ENCODE measurements around the gene FRMD4A. TPM values are rescaled to one million over a fixed set of nuclear protein-coding genes. Genes with fewer than 3 reads are reported as not detected.

FRMD4A gene
- total RNA-seq, 1 experiment from 2014 or later: 7.0 TPM

DNA sequence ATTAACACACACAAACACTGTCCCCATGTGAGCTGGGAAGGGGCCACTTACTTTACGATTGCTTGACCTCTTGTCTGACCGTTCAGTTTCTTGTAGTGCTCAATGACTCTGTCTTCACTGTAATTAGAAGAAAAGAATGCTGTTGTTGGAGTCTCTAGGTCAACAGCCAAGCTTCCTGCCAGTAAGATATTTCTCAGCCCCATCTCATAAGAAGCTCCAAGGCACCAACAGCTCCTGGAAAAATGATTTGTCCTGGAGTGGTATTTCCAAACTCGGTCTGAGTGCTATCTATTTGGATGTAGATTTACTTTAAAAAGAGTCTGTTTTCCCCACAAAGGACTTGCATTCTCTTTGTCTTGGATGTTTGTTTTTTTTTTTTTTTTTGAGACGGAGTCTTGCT, 590.3 kb downstream of the FRMD4A start:
- Mint-ChIP-seq H3K4me1 (ENCODE audit: low read depth, unreplicated experiment) (no peaks in the 10 kb centered on the region), H3K27me3 (ENCODE audit: unreplicated experiment) (peaks cover 8% of the 10 kb centered on the region), H3K36me3 (ENCODE audit: insufficient read depth, unreplicated experiment) (no peaks in the 10 kb centered on the region), H3K27ac (ENCODE audit: unreplicated experiment) (no peak overlapping the region), H3K4me3 (ENCODE audit: low read depth, unreplicated experiment) (no peak overlapping the region), H3K9me3 (ENCODE audit: low read depth, unreplicated experiment) (no peaks in the 10 kb centered on the region)
- intact Hi-C loops (cut with micrococcal nuclease; ENCODE audit: unreplicated experiment): no loop called here
- CTCF ChIA-PET: interaction anchor here (0.7 to 0.9 kb wide), 3 partner anchors 17 to 42 kb away, joined by 4 to 8 read pairs (median 7); no protein-coding TSS in a partner anchor
- DNase-seq: no peak
- TF ChIP-seq, protein P1, sequence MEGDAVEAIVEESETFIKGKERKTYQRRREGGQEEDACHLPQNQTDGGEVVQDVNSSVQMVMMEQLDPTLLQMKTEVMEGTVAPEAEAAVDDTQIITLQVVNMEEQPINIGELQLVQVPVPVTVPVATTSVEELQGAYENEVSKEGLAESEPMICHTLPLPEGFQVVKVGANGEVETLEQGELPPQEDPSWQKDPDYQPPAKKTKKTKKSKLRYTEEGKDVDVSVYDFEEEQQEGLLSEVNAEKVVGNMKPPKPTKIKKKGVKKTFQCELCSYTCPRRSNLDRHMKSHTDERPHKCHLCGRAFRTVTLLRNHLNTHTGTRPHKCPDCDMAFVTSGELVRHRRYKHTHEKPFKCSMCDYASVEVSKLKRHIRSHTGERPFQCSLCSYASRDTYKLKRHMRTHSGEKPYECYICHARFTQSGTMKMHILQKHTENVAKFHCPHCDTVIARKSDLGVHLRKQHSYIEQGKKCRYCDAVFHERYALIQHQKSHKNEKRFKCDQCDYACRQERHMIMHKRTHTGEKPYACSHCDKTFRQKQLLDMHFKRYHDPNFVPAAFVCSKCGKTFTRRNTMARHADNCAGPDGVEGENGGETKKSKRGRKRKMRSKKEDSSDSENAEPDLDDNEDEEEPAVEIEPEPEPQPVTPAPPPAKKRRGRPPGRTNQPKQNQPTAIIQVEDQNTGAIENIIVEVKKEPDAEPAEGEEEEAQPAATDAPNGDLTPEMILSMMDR (IDR thresholded peaks at IDR 0.05; ENCODE audit: unreplicated experiment): no peak
- BruUV-seq (replicated peaks): no TSS peak

DNA sequence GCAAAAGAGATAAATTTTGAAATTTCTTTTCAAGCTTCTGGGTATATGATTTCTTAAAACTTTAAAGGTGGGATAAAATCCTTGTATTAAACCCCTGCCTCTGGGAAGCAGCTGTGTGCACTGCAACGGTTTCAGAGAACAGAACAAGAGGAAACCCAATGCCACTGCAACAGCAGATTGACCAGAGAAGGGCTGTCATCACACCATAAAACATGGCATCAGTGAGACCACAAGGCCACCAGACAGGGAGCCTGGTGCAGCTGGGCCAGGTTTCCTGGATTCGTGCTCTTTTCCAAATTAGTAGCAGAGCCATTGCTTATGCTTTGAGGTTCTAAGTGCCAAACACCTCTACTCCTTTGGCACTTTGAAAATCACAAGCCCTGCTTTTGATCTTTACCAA, 591.5 kb downstream of the FRMD4A start:
- TF ChIP-seq, protein P1 (IDR thresholded peaks at IDR 0.05; ENCODE audit: unreplicated experiment): no peak
- H3K4me1 Mint-ChIP-seq (ENCODE audit: low read depth, unreplicated experiment): no peaks in the 10 kb centered on the region
- H3K9me3 Mint-ChIP-seq (ENCODE audit: low read depth, unreplicated experiment): no peaks in the 10 kb centered on the region
- CTCF ChIA-PET: no interaction called here
- H3K4me3 Mint-ChIP-seq (ENCODE audit: low read depth, unreplicated experiment): no peak overlapping the region
- intact Hi-C loops (cut with micrococcal nuclease; ENCODE audit: unreplicated experiment): no loop called here
- H3K27ac Mint-ChIP-seq (ENCODE audit: unreplicated experiment): no peak overlapping the region
- H3K27me3 Mint-ChIP-seq (ENCODE audit: unreplicated experiment): no peaks in the 10 kb centered on the region
- DNase-seq: no peak
- no peaks in the 10 kb centered on the region for H3K36me3 Mint-ChIP-seq (ENCODE audit: insufficient read depth, unreplicated experiment)
- BruUV-seq (replicated peaks): no TSS peak

DNA sequence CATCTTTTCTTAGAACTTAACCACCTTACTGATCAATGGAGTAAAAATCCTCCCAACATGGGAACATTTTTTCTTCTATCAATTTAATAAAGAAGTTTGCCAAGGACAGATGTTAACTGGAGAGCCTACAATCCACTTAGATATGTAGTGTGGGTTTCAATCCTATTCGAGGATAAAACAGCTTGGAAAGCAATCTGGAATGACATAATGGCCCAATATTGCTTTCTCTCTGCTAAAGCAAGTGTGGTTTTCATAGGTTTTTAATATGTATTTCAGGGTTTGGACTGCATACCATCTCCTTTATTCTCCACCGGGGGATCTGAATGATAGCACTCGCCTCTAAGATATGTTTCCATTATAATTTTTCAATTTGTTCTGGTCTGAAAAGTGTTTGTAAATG, 594.2 kb downstream of the FRMD4A start:
- H3K4me3 Mint-ChIP-seq (ENCODE audit: low read depth, unreplicated experiment): no peak overlapping the region
- no TSS peak for BruUV-seq (replicated peaks)
- CTCF ChIA-PET: no interaction called here

GRCh38 chr10:13734151-13734550, 596.6 kb downstream of the FRMD4A start:
- H3K9me3 Mint-ChIP-seq (ENCODE audit: low read depth, unreplicated experiment): no peaks in the 10 kb centered on the region
- H3K27ac Mint-ChIP-seq (ENCODE audit: unreplicated experiment): no peak overlapping the region
- intact Hi-C loops (cut with micrococcal nuclease; ENCODE audit: unreplicated experiment): no loop called here
- no peak for DNase-seq
- CTCF ChIA-PET: interaction anchor here (0.6 kb wide), 1 partner anchor 168 kb away, joined by 3 read pairs; no protein-coding TSS in a partner anchor
- H3K36me3 Mint-ChIP-seq (ENCODE audit: insufficient read depth, unreplicated experiment): no peaks in the 10 kb centered on the region
- no peak overlapping the region for H3K4me3 Mint-ChIP-seq (ENCODE audit: low read depth, unreplicated experiment)
- H3K27me3 Mint-ChIP-seq (ENCODE audit: unreplicated experiment): no peaks in the 10 kb centered on the region
- BruUV-seq (replicated peaks): no TSS peak
- no peaks in the 10 kb centered on the region for H3K4me1 Mint-ChIP-seq (ENCODE audit: low read depth, unreplicated experiment)
- TF ChIP-seq, protein P1 (IDR thresholded peaks at IDR 0.05; ENCODE audit: unreplicated experiment): no peak

More for the DNA sequence above, 594.2 kb downstream of the FRMD4A start:
- Mint-ChIP-seq H3K9me3 (ENCODE audit: low read depth, unreplicated experiment) (no peaks in the 10 kb centered on the region), H3K36me3 (ENCODE audit: insufficient read depth, unreplicated experiment) (no peaks in the 10 kb centered on the region), H3K27ac (ENCODE audit: unreplicated experiment) (no peak overlapping the region), H3K4me1 (ENCODE audit: low read depth, unreplicated experiment) (no peaks in the 10 kb centered on the region), H3K27me3 (ENCODE audit: unreplicated experiment) (no peaks in the 10 kb centered on the region)
- no peak for DNase-seq
- intact Hi-C loops (cut with micrococcal nuclease; ENCODE audit: unreplicated experiment): no loop called here
- TF ChIP-seq, protein P1 (IDR thresholded peaks at IDR 0.05; ENCODE audit: unreplicated experiment): no peak
